Choroid plexus epithelial cell (primary cell): ENCODE measurements around the gene ULK4.

Experiments
- DNase-seq: peaks from one replicate; pipeline ENCODE4 v3.0.0-alpha.2; 2010; ENCODE audit warnings: low read depth
- H3K4me3 ChIP-seq: 2 replicates; pipeline ENCODE4 v1.5.1; 2011; ENCODE audit warnings: low read depth, mild to moderate bottlenecking, control low read depth, low read length, moderate library complexity
- TF ChIP-seq, protein P1 (sequence below): conservative IDR thresholded peaks from 2 replicates; pipeline ENCODE4 v1.5.1; 2011; ENCODE audit warnings: low read depth, mild to moderate bottlenecking, control low read depth, inconsistent platforms, low read length, moderate library complexity

Gene ULK4

GRCh38 chr3:41961751-41962679 lies at the start of gene ULK4:
Gene ULK4, minus strand, starts transcription at chr3:41962103. Its CDS starts 7,344 bp downstream, at chr3:41954759.
- H3K4me3 ChIP-seq, result peak within 1 kb of the TSS; percentile 90
- peak; percentile 100 for DNase-seq
- TF ChIP-seq, protein P1, sequence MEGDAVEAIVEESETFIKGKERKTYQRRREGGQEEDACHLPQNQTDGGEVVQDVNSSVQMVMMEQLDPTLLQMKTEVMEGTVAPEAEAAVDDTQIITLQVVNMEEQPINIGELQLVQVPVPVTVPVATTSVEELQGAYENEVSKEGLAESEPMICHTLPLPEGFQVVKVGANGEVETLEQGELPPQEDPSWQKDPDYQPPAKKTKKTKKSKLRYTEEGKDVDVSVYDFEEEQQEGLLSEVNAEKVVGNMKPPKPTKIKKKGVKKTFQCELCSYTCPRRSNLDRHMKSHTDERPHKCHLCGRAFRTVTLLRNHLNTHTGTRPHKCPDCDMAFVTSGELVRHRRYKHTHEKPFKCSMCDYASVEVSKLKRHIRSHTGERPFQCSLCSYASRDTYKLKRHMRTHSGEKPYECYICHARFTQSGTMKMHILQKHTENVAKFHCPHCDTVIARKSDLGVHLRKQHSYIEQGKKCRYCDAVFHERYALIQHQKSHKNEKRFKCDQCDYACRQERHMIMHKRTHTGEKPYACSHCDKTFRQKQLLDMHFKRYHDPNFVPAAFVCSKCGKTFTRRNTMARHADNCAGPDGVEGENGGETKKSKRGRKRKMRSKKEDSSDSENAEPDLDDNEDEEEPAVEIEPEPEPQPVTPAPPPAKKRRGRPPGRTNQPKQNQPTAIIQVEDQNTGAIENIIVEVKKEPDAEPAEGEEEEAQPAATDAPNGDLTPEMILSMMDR, result no peak

- H3K4me3 ChIP-seq, result no peak overlapping the region
- no peak for DNase-seq
- TF ChIP-seq, protein P1, result no peak
Observed at GRCh38 chr3:42010530-42010929, 48.6 kb upstream of the ULK4 start.

DNA sequence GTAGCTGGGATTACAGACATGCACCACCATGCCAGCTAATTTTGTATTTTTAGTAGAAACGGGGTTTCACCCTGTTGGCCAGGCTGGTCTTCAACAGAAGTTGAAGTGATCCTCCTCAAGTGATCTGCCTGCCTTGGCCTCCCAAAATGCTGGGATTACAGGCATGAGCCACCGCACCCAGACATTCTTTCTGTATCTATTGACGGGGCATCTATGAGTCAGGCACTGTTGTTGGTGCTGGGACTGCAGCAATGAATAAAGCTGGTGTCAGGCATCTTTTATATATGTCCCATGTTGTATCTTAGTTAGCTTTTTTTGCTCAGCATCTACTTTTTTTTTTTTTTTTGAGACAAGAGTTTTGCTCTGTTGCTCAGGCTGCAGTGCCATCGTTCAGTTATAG lies 47.6 kb upstream of the ULK4 start:
- no peak overlapping the region for H3K4me3 ChIP-seq
- TF ChIP-seq, protein P1, result no peak
- no peak for DNase-seq

DNA sequence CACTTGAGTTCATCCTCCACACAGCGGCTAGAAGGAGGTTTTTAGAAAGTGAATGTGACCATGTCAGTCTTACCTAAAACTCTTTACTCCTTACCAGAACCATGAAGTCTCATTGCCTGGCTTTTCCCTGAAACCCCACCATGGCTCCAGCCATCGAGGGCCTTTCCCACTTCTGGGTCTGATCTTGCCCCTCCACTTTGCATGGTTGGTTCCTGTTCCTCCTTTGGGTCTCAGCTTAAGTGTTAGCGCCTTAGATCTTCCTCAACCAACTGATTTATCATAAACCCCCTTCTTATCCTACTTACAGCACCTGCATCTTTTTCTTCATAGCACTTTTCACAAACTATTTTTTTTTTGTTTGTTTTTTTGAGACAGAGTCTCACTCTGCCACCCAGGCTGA lies 45.9 kb upstream of the ULK4 start:
- DNase-seq, result no peak
- H3K4me3 ChIP-seq, result no peak overlapping the region
- TF ChIP-seq, protein P1, result no peak

DNA sequence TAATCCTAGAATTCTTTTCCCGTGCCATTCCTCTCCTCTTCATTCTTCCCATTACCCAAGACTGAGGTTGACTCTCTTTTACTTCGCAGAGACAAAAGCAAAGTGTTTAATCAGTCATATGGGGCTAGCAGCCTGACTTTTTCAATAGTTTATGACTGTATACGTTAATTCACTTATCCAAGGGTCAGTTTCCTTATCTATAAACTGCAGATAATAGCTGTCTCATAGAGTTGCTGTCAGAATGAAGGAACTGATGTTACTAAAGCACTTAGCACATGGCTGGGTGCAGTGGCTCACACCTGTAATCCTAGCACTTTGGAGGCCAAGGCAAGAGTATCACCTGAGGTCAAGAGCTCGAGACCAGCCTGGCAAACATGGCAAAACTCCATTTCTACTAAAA lies 43.5 kb upstream of the ULK4 start:
- no peak for DNase-seq
- no peak overlapping the region for H3K4me3 ChIP-seq
- TF ChIP-seq, protein P1, result no peak

GRCh38 chr3:42002790-42003189 lies 40.9 kb upstream of the ULK4 start:
- DNase-seq, result no peak
- no peak overlapping the region for H3K4me3 ChIP-seq

More at GRCh38 chr3:42002790-42003189, 40.9 kb upstream of the ULK4 start:
- TF ChIP-seq, protein P1, result no peak
